HG03565 (cell line): ENCODE results near the gene IFT80.
A peak's percentile ranks its signal among the peaks of the same experiment; 100 is the strongest.
"Not testable (repeated sequence)": the region's sequence is repeated elsewhere in the genome, so short reads cannot be mapped to it uniquely, and the experiment has no call there.

Experiments
- ATAC-seq: cut with Tn5 transposase; IDR thresholded peaks from one replicate; pipeline ENCODE4 v1.9.1; 2021; ENCODE audit warnings: mild to moderate bottlenecking, moderate library complexity; ENCODE audit not compliant: unreplicated experiment

The IFT80 gene

GRCh38 chr3:160280836-160281235 is 118.2 kb downstream of the IFT80 start:
- ATAC-seq: no peak

- ATAC-seq: no peak
These were observed 119.4 kb downstream of the IFT80 start for GRCh38 chr3:160279657-160280056.

GRCh38 chr3:160278210-160278609 is 120.8 kb downstream of the IFT80 start:
- no peak for ATAC-seq

- no peak for ATAC-seq
These were observed 133.9 kb downstream of the IFT80 start for GRCh38 chr3:160265088-160265487.

- no peak for ATAC-seq
These were observed 138.3 kb downstream of the IFT80 start for GRCh38 chr3:160260587-160261270.

GRCh38 chr3:160259589-160259988 is 139.4 kb downstream of the IFT80 start:
- no peak for ATAC-seq

GRCh38 chr3:160257606-160258005 is 141.4 kb downstream of the IFT80 start:
- no peak for ATAC-seq

- no peak for ATAC-seq
These were observed 145.7 kb downstream of the IFT80 start for GRCh38 chr3:160253298-160253697.

GRCh38 chr3:160247766-160248165 is 151.3 kb downstream of the IFT80 start:
- no peak for ATAC-seq

- no peak for ATAC-seq
These were observed 153.7 kb downstream of the IFT80 start for GRCh38 chr3:160245261-160245800.

GRCh38 chr3:160240719-160241118 is 158.3 kb downstream of the IFT80 start:
- not testable (repeated sequence) for ATAC-seq

GRCh38 chr3:160232014-160232413 is 167.0 kb downstream of the IFT80 start:
- ATAC-seq: no peak

GRCh38 chr3:160227419-160227818 is 171.6 kb downstream of the IFT80 start:
- ATAC-seq: no peak

GRCh38 chr3:160226026-160226907 is 172.8 kb downstream of the IFT80 start:
- peak; percentile 12 for ATAC-seq

- ATAC-seq: peak; percentile 78
These were observed 173.6 kb downstream of the IFT80 start, which contains the start of gene C3orf80 for GRCh38 chr3:160225176-160226025. Gene C3orf80 (plus strand): TSS chr3:160225422. CDS start chr3:160225636, 214 bp downstream.

- ATAC-seq: no peak
These were observed 174.2 kb downstream of the IFT80 start for GRCh38 chr3:160224811-160225175.

- ATAC-seq: no peak
These were observed 174.8 kb downstream of the IFT80 start for GRCh38 chr3:160224256-160224655.

- no peak for ATAC-seq
These were observed 178.0 kb downstream of the IFT80 start for GRCh38 chr3:160221019-160221418.

GRCh38 chr3:160220038-160220437 is 179.0 kb downstream of the IFT80 start:
- no peak for ATAC-seq

- ATAC-seq: no peak
These were observed 180.9 kb downstream of the IFT80 start for GRCh38 chr3:160218136-160218535.

GRCh38 chr3:160217675-160218074 is 181.3 kb downstream of the IFT80 start:
- ATAC-seq: no peak
